HepG2 (cell line): Measurements from ENCODE around the gene BCAS3. TPM values are rescaled to one million over a fixed set of nuclear protein-coding genes. Genes with fewer than 3 reads are reported as not detected.

Source experiments
- ATF4 ChIP-seq, 2 experiments: fragments of 450-650 bp in 1 of 2; sonication (generic) in 1 of 2; formaldehyde crosslinking; IDR thresholded peaks; 2 replicates each; pipeline versions ENCODE4 v1.5.0 to v1.8.0; 2020 to 2022; ENCODE audit warnings: mild to moderate bottlenecking in 1 of 2, missing genetic modification reagents in 1 of 2
- ATF7 ChIP-seq, 2 experiments: fragments of 450-650 bp in 1 of 2; sonication (generic) in 1 of 2; formaldehyde crosslinking in 1 of 2; IDR thresholded peaks; 2 replicates each; pipeline versions ENCODE4 v1.4.0 to v1.6.1; 2016 to 2020; ENCODE audit warnings: antibody characterized with exemption in 1 of 2, mild to moderate bottlenecking in 1 of 2, missing genetic modification reagents in 1 of 2
- BORCS8-MEF2B ChIP-seq: sonication (generic); formaldehyde crosslinking; IDR thresholded peaks from 2 replicates; pipeline ENCODE4 v1.8.0; 2022; ENCODE audit warnings: mild to moderate bottlenecking, missing genetic modification reagents
- CBFB ChIP-seq: sonication (generic); formaldehyde crosslinking; IDR thresholded peaks from 2 replicates; pipeline ENCODE4 v1.4.0; 2020; ENCODE audit warnings: missing genetic modification reagents
- CBX2 ChIP-seq, 2 experiments: fragments of 200-600 bp in 1 of 2; sonication (generic); formaldehyde crosslinking in 1 of 2; IDR thresholded peaks; 2 replicates each; pipeline versions ENCODE4 v1.7.0 to v1.8.1; 2018 to 2022; ENCODE audit warnings: low read depth in 2 of 2, low read length in 1 of 2, mild to moderate bottlenecking in 1 of 2, missing genetic modification reagents in 1 of 2
- HNRNPUL1 ChIP-seq: fragments of 200-400 bp; formaldehyde crosslinking; IDR thresholded peaks from 2 replicates; pipeline ENCODE4 v1.6.1; 2017; ENCODE audit warnings: low read depth, mild to moderate bottlenecking, low read length, moderate library complexity
- KAT7 ChIP-seq: IDR thresholded peaks from 2 replicates; pipeline ENCODE4 v1.6.1; 2018; ENCODE audit warnings: borderline replicate concordance, missing compliant biosample characterization
- KAT8 ChIP-seq: IDR thresholded peaks from 2 replicates; pipeline ENCODE4 v1.6.1; 2016; ENCODE audit warnings: missing genetic modification reagents, missing compliant biosample characterization
- KLF9 ChIP-seq: IDR thresholded peaks from 2 replicates; pipeline ENCODE4 v1.6.1; 2016; ENCODE audit warnings: low read depth
- NONO ChIP-seq, 2 experiments: fragments of 450-650 bp in 1 of 2; sonication (generic) in 1 of 2; formaldehyde crosslinking in 1 of 2; IDR thresholded peaks in 1 of 2; conservative IDR thresholded peaks in 1 of 2; 2 replicates each; pipeline versions ENCODE4 v1.6.1 to v1.8.0; 2017 to 2022; ENCODE audit warnings: mild to moderate bottlenecking in 1 of 2, missing genetic modification reagents in 1 of 2, moderate library complexity in 1 of 2
- NR0B2 ChIP-seq: sonication (generic); formaldehyde crosslinking; IDR thresholded peaks from 2 replicates; pipeline ENCODE4 v1.4.0; 2020; ENCODE audit warnings: mild to moderate bottlenecking, missing genetic modification reagents
- RFXANK ChIP-seq: IDR thresholded peaks from 2 replicates; pipeline ENCODE4 v1.6.1; 2016
- SMYD3 ChIP-seq: sonication (generic); formaldehyde crosslinking; IDR thresholded peaks from 2 replicates; pipeline ENCODE4 v1.8.1; 2023; ENCODE audit warnings: mild to moderate bottlenecking, missing genetic modification reagents
- SP5 ChIP-seq: IDR thresholded peaks from 2 replicates; pipeline ENCODE4 v1.6.1; 2016; ENCODE audit warnings: low read depth, borderline replicate concordance
- ZIK1 ChIP-seq: sonication (generic); formaldehyde crosslinking; IDR thresholded peaks from 2 replicates; pipeline ENCODE4 v1.5.0; 2020; ENCODE audit warnings: mild to moderate bottlenecking, low read depth, missing genetic modification reagents, borderline replicate concordance
- ZNF552 ChIP-seq: sonication (generic); formaldehyde crosslinking; IDR thresholded peaks from 2 replicates; pipeline ENCODE4 v1.9.0; 2022; ENCODE audit warnings: missing genetic modification reagents, mild to moderate bottlenecking, borderline replicate concordance
- ZNF619 ChIP-seq: sonication (generic); formaldehyde crosslinking; IDR thresholded peaks from 2 replicates; pipeline ENCODE4 v1.4.0; 2020; ENCODE audit warnings: mild to moderate bottlenecking, missing genetic modification reagents
- ZNF773 ChIP-seq: sonication (generic); formaldehyde crosslinking; IDR thresholded peaks from 2 replicates; pipeline ENCODE4 v1.4.0; 2020; ENCODE audit warnings: missing genetic modification reagents, borderline replicate concordance
- ZNF883 ChIP-seq: sonication (generic); formaldehyde crosslinking; IDR thresholded peaks from 2 replicates; pipeline ENCODE4 v1.5.1; 2020; ENCODE audit warnings: mild to moderate bottlenecking, missing genetic modification reagents; ENCODE audit errors: not compliant biosample characterization
- polyA plus RNA-seq, 8 experiments: library from polyadenylated mRNA; depleted of rRNA in 3 of 8; stranded (reverse) in 7 of 8; unstranded in 1 of 8; fragments of >200 nt; fragmentation: Illumina TruSeq in 4 of 8; extraction: Trizol in 4 of 8; gene quantifications; 2 replicates each; pipeline versions ENCODE4 v1.2.1 to v1.2.3, GENCODE V29; 2011 to 2016; ENCODE audit warnings: low read depth in 4 of 8, missing spikeins in 1 of 8, mixed read lengths in 1 of 8; ENCODE audit not compliant: insufficient read depth in 1 of 8
- total RNA-seq, 5 experiments: library from RNA; depleted of rRNA; stranded (reverse); fragments of >200 nt; fragmentation: Illumina TruSeq; extraction: Trizol; gene quantifications; 2 replicates each; pipeline ENCODE4 v1.2.3, GENCODE V29; 2016; ENCODE audit warnings: low read depth in 1 of 5
- TF ChIP-seq, protein P1 (sequence below): sonication (generic); formaldehyde crosslinking; IDR thresholded peaks from 2 replicates; pipeline ENCODE4 v1.5.1; 2020; ENCODE audit warnings: missing genetic modification reagents, mild to moderate bottlenecking, borderline replicate concordance
- TF ChIP-seq, protein P2 (sequence below): IDR thresholded peaks from 2 replicates; pipeline ENCODE4 v1.4.0; 2020; ENCODE audit warnings: mild to moderate bottlenecking, missing genetic modification reagents

Gene BCAS3
- total and polyA plus RNA-seq, 2 of the 13 experiments (the other 11 are each of a cell fraction or from before 2014, with no cell fraction given), result 10.7 to 11.2 TPM

- TF ChIP-seq ATF7 (IDR thresholded peaks at IDR 0.05), result no peak
- TF ChIP-seq ATF7 (CRISPR knock-in tag; IDR thresholded peaks at IDR 0.05), result no peak
- no peak for TF ChIP-seq KAT8 (CRISPR knock-in tag)
- TF ChIP-seq HNRNPUL1, result no peak
- no peak for TF ChIP-seq NONO (IDR thresholded peaks at IDR 0.05)
- TF ChIP-seq NONO (CRISPR knock-in tag; conservative IDR thresholded peaks at IDR 0.05), result no peak
- no peak for TF ChIP-seq CBFB (CRISPR knock-in tag)
- TF ChIP-seq, protein P1, sequence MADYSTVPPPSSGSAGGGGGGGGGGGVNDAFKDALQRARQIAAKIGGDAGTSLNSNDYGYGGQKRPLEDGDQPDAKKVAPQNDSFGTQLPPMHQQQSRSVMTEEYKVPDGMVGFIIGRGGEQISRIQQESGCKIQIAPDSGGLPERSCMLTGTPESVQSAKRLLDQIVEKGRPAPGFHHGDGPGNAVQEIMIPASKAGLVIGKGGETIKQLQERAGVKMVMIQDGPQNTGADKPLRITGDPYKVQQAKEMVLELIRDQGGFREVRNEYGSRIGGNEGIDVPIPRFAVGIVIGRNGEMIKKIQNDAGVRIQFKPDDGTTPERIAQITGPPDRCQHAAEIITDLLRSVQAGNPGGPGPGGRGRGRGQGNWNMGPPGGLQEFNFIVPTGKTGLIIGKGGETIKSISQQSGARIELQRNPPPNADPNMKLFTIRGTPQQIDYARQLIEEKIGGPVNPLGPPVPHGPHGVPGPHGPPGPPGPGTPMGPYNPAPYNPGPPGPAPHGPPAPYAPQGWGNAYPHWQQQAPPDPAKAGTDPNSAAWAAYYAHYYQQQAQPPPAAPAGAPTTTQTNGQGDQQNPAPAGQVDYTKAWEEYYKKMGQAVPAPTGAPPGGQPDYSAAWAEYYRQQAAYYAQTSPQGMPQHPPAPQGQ, result no peak
- no peak for TF ChIP-seq CBX2 (IDR thresholded peaks at IDR 0.05; ENCODE audit: low read depth, low read length)
- 0 out of 2 replicates have a peak, but pooled peaks have one; percentile 36 for TF ChIP-seq CBX2 (CRISPR knock-in tag; IDR thresholded peaks at IDR 0.05; ENCODE audit: low read depth)
- 0 out of 2 replicates have a peak, but pooled peaks have one; percentile 50 for TF ChIP-seq SMYD3 (CRISPR knock-in tag)
- TF ChIP-seq NR0B2 (CRISPR knock-in tag), result 0 out of 2 replicates have a peak, but pooled peaks have one; percentile 7
- 0 out of 2 replicates have a peak, but pooled peaks have one; percentile 33 for TF ChIP-seq ZNF552 (CRISPR knock-in tag)
- peak; percentile 64; the same call in 1 of the 2 replicates for TF ChIP-seq ZIK1 (CRISPR knock-in tag)
- no peak for TF ChIP-seq BORCS8-MEF2B
- TF ChIP-seq KLF9 (CRISPR knock-in tag), result no peak
- 0 out of 2 replicates have a peak, but pooled peaks have one; percentile 12 for TF ChIP-seq ZNF619 (CRISPR knock-in tag)
- no peak for TF ChIP-seq ZNF883 (CRISPR knock-in tag)
- TF ChIP-seq RFXANK, result no peak
- 0 out of 2 replicates have a peak, but pooled peaks have one; percentile 3 for TF ChIP-seq KAT7 (CRISPR knock-in tag)
- no peak; the same call in 1 of the 2 replicates for TF ChIP-seq SP5 (CRISPR knock-in tag)
- no peak for TF ChIP-seq ZNF773 (CRISPR knock-in tag)
- 0 out of 4 replicates have a peak, but pooled peaks of 1 of the 2 experiments have one; percentile 12 for TF ChIP-seq ATF4 (CRISPR knock-in tag; IDR thresholded peaks at IDR 0.05)
- TF ChIP-seq, protein P2, sequence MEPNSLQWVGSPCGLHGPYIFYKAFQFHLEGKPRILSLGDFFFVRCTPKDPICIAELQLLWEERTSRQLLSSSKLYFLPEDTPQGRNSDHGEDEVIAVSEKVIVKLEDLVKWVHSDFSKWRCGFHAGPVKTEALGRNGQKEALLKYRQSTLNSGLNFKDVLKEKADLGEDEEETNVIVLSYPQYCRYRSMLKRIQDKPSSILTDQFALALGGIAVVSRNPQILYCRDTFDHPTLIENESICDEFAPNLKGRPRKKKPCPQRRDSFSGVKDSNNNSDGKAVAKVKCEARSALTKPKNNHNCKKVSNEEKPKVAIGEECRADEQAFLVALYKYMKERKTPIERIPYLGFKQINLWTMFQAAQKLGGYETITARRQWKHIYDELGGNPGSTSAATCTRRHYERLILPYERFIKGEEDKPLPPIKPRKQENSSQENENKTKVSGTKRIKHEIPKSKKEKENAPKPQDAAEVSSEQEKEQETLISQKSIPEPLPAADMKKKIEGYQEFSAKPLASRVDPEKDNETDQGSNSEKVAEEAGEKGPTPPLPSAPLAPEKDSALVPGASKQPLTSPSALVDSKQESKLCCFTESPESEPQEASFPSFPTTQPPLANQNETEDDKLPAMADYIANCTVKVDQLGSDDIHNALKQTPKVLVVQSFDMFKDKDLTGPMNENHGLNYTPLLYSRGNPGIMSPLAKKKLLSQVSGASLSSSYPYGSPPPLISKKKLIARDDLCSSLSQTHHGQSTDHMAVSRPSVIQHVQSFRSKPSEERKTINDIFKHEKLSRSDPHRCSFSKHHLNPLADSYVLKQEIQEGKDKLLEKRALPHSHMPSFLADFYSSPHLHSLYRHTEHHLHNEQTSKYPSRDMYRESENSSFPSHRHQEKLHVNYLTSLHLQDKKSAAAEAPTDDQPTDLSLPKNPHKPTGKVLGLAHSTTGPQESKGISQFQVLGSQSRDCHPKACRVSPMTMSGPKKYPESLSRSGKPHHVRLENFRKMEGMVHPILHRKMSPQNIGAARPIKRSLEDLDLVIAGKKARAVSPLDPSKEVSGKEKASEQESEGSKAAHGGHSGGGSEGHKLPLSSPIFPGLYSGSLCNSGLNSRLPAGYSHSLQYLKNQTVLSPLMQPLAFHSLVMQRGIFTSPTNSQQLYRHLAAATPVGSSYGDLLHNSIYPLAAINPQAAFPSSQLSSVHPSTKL (CRISPR knock-in tag), result no peak
Observed at GRCh38 chr17:60676758-60677307, 818 bp upstream of the BCAS3 start (continued).
